ENCODE results near the gene NCBP2L.

NCBP2L gene

DNA sequence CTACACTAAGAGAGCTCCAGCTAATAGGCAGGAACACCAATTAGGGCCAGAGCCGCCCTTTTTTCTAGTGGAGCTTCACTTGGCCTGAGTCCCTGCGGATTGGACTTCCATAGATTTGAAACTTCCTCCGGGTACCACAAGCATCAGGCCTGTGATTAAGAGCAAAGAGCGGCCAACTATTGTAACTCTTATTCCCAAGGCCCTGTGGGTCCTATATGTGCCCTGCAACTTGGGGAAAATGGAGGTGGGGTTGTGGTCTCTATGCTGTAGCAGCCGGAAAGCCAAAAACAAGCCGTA, at the start of gene NCBP2L:
Gene NCBP2L (plus strand): TSS at position 198 of the 297 bp plus-strand sequence. CDS start 16,488 bp downstream, outside the sequence.
- Histone ChIP-seq H3K9me3 (ENCODE audit: control insufficient read depth, low read length) (no peaks in the 10 kb centered on the region), H3K27me3 (ENCODE audit: control insufficient read depth, insufficient read depth, low read length) (no peaks in the 10 kb centered on the region), H3K36me3 (ENCODE audit: control insufficient read depth, insufficient read depth, low read length) (no peaks in the 10 kb centered on the region), H3K4me1 (ENCODE audit: control insufficient read depth, insufficient read depth, low read length) (peaks cover 33% of the 10 kb centered on the region), H3K9ac (ENCODE audit: low read length) (peak within 1 kb of the TSS; percentile 59), H3K4me3 (ENCODE audit: low read length) (no peak within 1 kb of the TSS)

DNA sequence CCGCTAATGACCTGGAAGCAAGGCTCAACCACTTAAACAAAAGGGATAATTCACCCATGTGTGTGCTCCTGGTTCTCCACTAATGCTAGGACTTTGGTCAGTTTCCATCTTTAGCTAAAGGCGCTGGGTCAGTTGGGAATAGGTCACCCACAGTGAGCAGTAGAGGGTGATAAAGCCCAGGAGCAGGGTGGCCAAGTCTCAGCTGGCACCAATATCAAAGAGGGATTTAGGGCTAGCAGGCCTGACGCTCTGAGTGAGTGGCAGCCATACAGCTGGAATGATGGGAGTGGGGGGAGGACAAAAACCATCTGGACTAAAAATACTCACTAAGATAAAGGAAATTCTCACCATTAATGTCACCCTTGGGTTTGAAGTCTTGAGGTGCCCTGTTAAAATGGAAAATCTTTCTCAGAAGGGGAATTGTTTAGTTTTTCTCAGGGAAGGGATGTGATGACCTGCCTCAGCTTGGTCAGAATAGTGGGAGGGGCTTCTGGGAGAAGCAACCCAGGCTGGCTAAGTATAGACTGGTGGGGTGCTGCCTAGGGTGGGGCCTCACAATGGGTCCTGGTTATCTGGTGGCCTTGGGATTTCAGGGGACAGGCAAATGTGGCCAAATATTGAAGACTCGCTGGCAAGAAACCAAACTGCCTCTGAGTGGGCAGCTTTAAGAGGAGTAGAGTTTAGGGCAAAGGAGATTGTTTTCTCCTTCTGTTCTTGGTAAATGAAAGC, 49.0 kb upstream of the NCBP2L start:
- no peak overlapping the region for H3K4me3 ChIP-seq (ENCODE audit: low read length)
- H3K27me3 ChIP-seq (ENCODE audit: control insufficient read depth, insufficient read depth, low read length) = no peaks in the 10 kb centered on the region
- H3K9ac ChIP-seq (ENCODE audit: low read length) = no peak overlapping the region
- H3K4me1 ChIP-seq (ENCODE audit: control insufficient read depth, insufficient read depth, low read length) = peaks cover 63% of the 10 kb centered on the region
- no peaks in the 10 kb centered on the region for H3K9me3 ChIP-seq (ENCODE audit: control insufficient read depth, low read length)
- no peaks in the 10 kb centered on the region for H3K36me3 ChIP-seq (ENCODE audit: control insufficient read depth, insufficient read depth, low read length)

GRCh38 chrX:107729558-107730297, 47.8 kb upstream of the NCBP2L start:
- Histone ChIP-seq H3K4me3 (ENCODE audit: low read length) (no peak overlapping the region), H3K9me3 (ENCODE audit: control insufficient read depth, low read length) (no peaks in the 10 kb centered on the region), H3K9ac (ENCODE audit: low read length) (no peak overlapping the region), H3K27me3 (ENCODE audit: control insufficient read depth, insufficient read depth, low read length) (no peaks in the 10 kb centered on the region), H3K4me1 (ENCODE audit: control insufficient read depth, insufficient read depth, low read length) (peaks cover 70% of the 10 kb centered on the region), H3K36me3 (ENCODE audit: control insufficient read depth, insufficient read depth, low read length) (no peaks in the 10 kb centered on the region)

GRCh38 chrX:107730298-107730655, 47.3 kb upstream of the NCBP2L start:
- Histone ChIP-seq H3K4me1 (ENCODE audit: control insufficient read depth, insufficient read depth, low read length) (peaks cover 66% of the 10 kb centered on the region), H3K9ac (ENCODE audit: low read length) (no peak overlapping the region), H3K4me3 (ENCODE audit: low read length) (no peak overlapping the region), H3K27me3 (ENCODE audit: control insufficient read depth, insufficient read depth, low read length) (no peaks in the 10 kb centered on the region), H3K36me3 (ENCODE audit: control insufficient read depth, insufficient read depth, low read length) (no peaks in the 10 kb centered on the region), H3K9me3 (ENCODE audit: control insufficient read depth, low read length) (no peaks in the 10 kb centered on the region)

DNA sequence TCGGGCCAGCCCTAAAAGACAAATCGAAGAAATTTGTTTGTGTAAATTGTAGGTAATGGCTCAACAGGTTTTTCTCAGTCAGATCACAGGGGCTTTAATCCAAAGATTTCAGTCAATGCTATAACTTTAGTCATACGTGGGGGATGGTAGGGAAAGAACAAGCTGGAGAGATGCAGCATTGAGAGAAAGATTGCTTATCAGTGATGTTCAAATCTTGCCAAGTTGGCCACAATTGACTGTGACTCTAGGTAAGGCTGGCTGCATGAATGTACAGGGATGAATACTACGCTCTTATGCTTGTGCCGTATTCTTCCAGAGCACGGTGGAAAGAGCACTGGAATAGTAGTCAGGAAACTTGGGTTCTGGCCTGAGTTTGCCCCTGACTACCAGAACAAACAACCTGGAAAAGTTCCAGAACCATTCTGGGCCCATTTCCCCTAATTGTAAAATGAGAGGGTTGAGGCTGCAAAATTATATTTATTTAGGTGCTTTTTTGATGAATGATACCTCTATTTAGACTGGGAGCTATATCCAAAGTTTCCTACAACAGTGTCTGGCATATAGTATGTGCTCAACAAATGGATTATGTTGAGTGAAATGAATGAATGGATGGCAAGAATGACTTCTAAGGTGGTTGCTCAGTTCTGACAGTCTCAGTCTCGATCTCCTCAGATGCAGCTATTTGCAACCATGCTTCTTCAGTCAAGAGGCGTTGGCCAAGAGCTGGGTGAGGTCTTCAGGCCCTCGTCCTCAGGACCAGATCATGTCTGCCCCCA, 46.4 kb upstream of the NCBP2L start:
- Histone ChIP-seq H3K9me3 (ENCODE audit: control insufficient read depth, low read length) (no peaks in the 10 kb centered on the region), H3K4me1 (ENCODE audit: control insufficient read depth, insufficient read depth, low read length) (peaks cover 62% of the 10 kb centered on the region), H3K36me3 (ENCODE audit: control insufficient read depth, insufficient read depth, low read length) (no peaks in the 10 kb centered on the region), H3K9ac (ENCODE audit: low read length) (no peak overlapping the region), H3K4me3 (ENCODE audit: low read length) (no peak overlapping the region), H3K27me3 (ENCODE audit: control insufficient read depth, insufficient read depth, low read length) (no peaks in the 10 kb centered on the region)

- Histone ChIP-seq H3K9ac (ENCODE audit: low read length) (no peak overlapping the region), H3K4me1 (ENCODE audit: control insufficient read depth, insufficient read depth, low read length) (peaks cover 63% of the 10 kb centered on the region), H3K36me3 (ENCODE audit: control insufficient read depth, insufficient read depth, low read length) (no peaks in the 10 kb centered on the region), H3K27me3 (ENCODE audit: control insufficient read depth, insufficient read depth, low read length) (no peaks in the 10 kb centered on the region), H3K9me3 (ENCODE audit: control insufficient read depth, low read length) (no peaks in the 10 kb centered on the region), H3K4me3 (ENCODE audit: low read length) (no peak overlapping the region)
Measured at GRCh38 chrX:107731831-107732502, 45.6 kb upstream of the NCBP2L start.

DNA sequence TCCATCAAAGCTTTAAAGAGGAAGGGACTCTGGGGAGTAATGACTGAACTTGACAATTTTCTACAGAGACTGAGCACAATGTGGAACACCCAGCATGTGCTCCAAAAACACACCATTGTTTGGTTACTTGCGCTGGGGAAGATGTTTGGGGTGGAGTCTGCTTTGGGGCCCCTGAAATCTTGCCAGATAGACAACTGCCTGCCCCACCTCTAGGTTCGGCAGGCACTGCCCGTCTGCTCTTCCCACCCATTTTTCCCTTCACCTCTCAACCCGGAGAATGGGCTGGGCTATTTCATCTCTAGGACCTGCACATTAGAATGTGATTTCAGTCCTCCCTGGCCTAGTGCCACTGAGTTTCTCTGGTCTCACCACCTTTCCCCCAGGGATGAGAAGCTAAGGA, 43.8 kb upstream of the NCBP2L start:
- no peak overlapping the region for H3K4me3 ChIP-seq (ENCODE audit: low read length)
- H3K27me3 ChIP-seq (ENCODE audit: control insufficient read depth, insufficient read depth, low read length) = no peaks in the 10 kb centered on the region
- no peaks in the 10 kb centered on the region for H3K9me3 ChIP-seq (ENCODE audit: control insufficient read depth, low read length)
- no peak overlapping the region for H3K9ac ChIP-seq (ENCODE audit: low read length)
- H3K4me1 ChIP-seq (ENCODE audit: control insufficient read depth, insufficient read depth, low read length) = peaks cover 53% of the 10 kb centered on the region
- H3K36me3 ChIP-seq (ENCODE audit: control insufficient read depth, insufficient read depth, low read length) = no peaks in the 10 kb centered on the region

DNA sequence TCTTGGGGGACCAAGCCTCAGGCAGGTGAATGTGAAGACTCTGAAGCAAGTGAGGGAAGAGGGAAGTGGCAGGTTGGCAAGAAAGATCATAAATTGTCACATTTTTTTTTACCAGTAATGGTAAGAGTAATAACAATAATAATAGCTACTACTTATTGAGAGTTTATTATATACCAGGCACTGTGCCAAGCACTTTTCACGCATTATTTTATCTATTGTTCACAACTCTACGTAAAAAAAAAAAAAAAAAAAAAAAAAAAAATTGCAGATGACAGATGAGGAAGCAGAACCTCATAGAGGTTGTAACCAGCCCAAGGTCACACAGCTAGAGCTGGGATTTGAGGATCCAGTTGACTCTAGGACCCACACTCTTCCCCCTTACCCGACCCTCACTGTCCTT, 42.9 kb upstream of the NCBP2L start:
- Histone ChIP-seq H3K4me1 (ENCODE audit: control insufficient read depth, insufficient read depth, low read length) (peaks cover 50% of the 10 kb centered on the region), H3K27me3 (ENCODE audit: control insufficient read depth, insufficient read depth, low read length) (no peaks in the 10 kb centered on the region), H3K4me3 (ENCODE audit: low read length) (no peak overlapping the region), H3K9me3 (ENCODE audit: control insufficient read depth, low read length) (no peaks in the 10 kb centered on the region), H3K36me3 (ENCODE audit: control insufficient read depth, insufficient read depth, low read length) (no peaks in the 10 kb centered on the region), H3K9ac (ENCODE audit: low read length) (no peak overlapping the region)

DNA sequence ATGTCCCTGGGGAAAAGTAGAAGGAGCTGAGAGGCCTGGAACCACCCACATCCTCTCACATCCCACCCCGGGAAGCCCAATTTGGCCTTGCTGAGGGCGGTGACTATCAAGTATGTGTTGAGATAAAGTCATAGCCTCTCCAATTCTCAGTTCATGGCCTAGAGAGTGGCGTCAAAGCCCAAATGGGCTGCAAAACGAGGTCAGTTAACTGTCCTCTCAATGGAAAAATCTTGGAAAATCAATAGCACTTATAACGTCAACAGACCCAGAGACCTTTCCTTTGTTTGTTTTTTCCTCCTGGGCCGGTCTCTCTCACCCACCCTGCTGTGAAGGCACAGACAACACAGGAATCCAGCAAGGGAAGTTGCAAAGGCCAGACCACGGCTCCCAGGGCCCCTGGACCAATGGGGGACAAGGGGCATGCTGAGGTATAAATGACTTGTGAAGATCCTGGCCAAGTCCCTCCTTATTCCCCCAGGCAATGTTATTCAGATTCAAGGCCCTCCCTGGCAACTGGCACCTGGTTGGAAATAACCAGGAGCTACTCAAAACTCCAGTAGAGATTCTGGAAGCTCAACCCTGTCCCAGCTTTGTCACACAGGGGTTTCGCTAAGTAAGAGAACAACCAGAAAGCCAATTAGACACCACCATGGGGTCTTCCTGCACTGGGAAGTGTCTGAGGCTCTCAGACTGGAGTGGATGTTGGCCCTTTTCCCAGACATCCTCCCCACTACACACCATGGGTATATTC, 40.6 kb upstream of the NCBP2L start:
- no peaks in the 10 kb centered on the region for H3K36me3 ChIP-seq (ENCODE audit: control insufficient read depth, insufficient read depth, low read length)
- no peaks in the 10 kb centered on the region for H3K27me3 ChIP-seq (ENCODE audit: control insufficient read depth, insufficient read depth, low read length)
- H3K4me1 ChIP-seq (ENCODE audit: control insufficient read depth, insufficient read depth, low read length) = peaks cover 42% of the 10 kb centered on the region
- no peak overlapping the region for H3K4me3 ChIP-seq (ENCODE audit: low read length)
- H3K9ac ChIP-seq (ENCODE audit: low read length) = no peak overlapping the region
- H3K9me3 ChIP-seq (ENCODE audit: control insufficient read depth, low read length) = no peaks in the 10 kb centered on the region

DNA sequence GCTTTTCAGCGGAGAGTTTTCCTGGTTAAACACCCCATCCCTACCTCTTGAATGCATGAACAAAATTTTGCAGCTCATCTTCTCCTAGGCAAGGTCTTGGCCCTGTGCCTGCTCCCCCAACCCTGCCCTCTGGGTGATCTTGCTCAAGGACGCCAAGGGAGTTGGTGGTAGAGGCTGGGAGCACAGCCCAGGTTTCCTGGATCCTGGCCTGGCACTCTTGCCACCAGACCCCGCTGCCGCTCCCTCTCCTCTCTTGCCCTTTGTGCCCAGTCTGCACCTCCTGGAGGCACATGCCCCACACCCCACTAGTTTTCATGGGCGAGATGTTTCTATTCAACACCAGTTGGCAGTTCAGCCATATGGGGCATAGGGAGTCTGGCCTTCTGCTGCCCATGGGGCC, 39.3 kb upstream of the NCBP2L start:
- no peaks in the 10 kb centered on the region for H3K27me3 ChIP-seq (ENCODE audit: control insufficient read depth, insufficient read depth, low read length)
- H3K36me3 ChIP-seq (ENCODE audit: control insufficient read depth, insufficient read depth, low read length) = no peaks in the 10 kb centered on the region
- no peak overlapping the region for H3K9ac ChIP-seq (ENCODE audit: low read length)
- H3K4me1 ChIP-seq (ENCODE audit: control insufficient read depth, insufficient read depth, low read length) = peaks cover 44% of the 10 kb centered on the region
- H3K4me3 ChIP-seq (ENCODE audit: low read length) = no peak overlapping the region
- H3K9me3 ChIP-seq (ENCODE audit: control insufficient read depth, low read length) = no peaks in the 10 kb centered on the region

- H3K9ac ChIP-seq (ENCODE audit: low read length) = no peak overlapping the region
- no peak overlapping the region for H3K4me3 ChIP-seq (ENCODE audit: low read length)
- H3K9me3 ChIP-seq (ENCODE audit: control insufficient read depth, low read length) = no peaks in the 10 kb centered on the region
- no peaks in the 10 kb centered on the region for H3K36me3 ChIP-seq (ENCODE audit: control insufficient read depth, insufficient read depth, low read length)
- H3K27me3 ChIP-seq (ENCODE audit: control insufficient read depth, insufficient read depth, low read length) = no peaks in the 10 kb centered on the region
- H3K4me1 ChIP-seq (ENCODE audit: control insufficient read depth, insufficient read depth, low read length) = peaks cover 44% of the 10 kb centered on the region
Measured at GRCh38 chrX:107738768-107739167, 38.8 kb upstream of the NCBP2L start.

All from mucosa of stomach (tissue), 1 donor.